GM18868 (cell line): ENCODE results near the gene TMEM135.
"Not testable (repeated sequence)": the region's sequence is repeated elsewhere in the genome, so short reads cannot be mapped to it uniquely, and the experiment has no call there.

Experiments used
- ATAC-seq: cut with Tn5 transposase; IDR thresholded peaks from one replicate; pipeline ENCODE4 v1.9.1; 2021; ENCODE audit warnings: mild to moderate bottlenecking, moderate library complexity; ENCODE audit not compliant: unreplicated experiment

The TMEM135 gene

DNA sequence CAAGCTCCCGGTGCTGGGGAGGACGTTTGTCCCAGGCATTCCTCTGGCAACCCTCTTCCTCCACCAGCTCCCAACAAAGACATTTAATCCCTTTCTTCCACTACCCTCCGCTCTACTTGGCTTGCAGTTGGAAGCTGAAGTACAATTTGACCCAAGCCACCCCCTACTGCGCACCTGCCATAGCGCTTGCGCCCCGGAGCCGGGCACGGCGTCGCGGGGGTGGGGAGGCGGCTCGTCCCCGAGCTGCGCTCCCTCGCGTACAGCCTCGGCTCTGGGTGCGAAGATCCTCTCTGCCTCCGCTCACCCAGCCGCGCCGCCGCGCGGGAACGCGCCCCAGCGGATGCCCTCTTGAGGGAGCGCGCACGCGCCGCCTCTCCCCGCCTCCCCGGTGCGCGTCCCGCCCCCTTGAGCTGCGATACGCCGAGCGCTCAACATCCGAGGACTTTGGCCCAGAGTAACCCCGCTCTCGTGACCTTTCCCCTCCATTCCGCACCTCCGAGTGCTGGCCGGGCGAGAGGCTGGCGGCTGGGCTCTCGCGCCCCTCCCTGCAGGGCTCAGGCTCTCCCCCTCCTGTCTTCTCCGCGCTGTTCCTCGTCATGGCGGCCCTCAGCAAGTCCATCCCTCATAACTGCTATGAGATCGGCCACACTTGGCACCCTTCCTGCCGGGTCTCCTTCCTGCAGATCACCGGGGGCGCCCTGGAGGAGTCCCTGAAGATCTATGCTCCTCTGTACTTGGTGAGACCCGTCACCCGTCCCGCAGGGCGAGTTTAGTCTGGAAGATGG lies at the start of gene TMEM135:
TMEM135 (plus strand) TSS at position 485 of the 785 bp plus-strand sequence; CDS start at position 597, 112 bp downstream.
- ATAC-seq: peak; percentile 94

DNA sequence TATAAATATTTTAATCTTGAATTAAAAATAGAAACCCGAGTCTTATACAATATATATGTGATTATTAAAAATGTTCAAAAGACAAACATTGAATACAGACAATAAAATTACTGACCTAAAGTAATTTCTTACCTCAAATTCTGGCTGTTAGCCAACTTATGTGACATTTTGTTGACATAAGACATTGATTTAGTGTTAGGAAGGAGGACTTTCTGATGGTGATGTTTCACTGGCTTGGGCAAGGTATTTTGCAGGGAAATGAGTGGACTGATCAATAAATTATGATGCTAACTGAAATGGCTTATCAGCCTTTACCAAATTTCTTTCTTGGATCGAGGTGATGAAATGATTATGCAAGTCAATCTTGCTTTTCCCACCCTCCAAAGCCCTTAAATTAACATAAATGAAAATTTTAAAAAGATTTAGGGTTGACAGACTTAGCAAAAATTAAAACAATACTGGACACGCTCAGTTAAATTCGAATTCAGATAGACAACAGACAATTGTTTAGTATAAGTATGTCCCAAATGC lies 49.3 kb upstream of the TMEM135 start:
- no peak for ATAC-seq

DNA sequence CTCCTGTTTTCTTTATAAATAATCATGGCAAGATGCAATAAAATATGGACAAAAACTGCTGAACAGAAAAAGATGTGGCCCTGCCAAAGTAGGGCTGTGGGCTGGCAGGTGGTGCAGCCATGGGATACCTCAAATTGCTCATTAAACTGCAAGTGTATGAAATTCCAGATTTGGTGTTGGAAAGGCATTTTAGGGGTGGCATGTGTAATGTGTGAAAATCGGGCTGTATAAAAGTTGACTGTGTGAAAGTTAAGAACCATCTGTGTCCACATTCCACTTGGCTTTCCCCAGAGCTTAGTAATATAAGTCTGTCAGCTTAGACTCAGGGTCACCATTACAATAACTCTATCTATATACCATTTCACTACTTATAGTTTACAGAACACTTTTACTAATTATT lies 47.7 kb upstream of the TMEM135 start:
- ATAC-seq: no peak

DNA sequence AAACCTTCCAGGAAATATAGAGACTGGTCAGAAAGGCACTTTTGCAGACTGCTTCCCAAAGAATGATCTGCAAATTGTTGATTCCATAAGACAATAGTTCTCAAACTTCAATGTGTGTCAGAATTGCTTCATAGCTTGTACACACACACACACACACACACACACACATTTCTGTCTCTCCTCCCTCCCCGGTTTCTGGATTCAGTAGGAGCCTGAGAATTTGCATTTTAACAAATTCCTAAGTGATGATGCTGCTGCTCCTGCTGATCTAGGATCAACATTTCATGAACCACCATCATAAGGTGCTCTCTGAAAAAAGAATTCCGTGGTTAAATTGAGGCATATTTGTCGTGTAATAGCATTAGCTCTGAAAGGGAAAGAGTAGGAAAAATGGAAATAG lies 47.2 kb upstream of the TMEM135 start:
- no peak for ATAC-seq

DNA sequence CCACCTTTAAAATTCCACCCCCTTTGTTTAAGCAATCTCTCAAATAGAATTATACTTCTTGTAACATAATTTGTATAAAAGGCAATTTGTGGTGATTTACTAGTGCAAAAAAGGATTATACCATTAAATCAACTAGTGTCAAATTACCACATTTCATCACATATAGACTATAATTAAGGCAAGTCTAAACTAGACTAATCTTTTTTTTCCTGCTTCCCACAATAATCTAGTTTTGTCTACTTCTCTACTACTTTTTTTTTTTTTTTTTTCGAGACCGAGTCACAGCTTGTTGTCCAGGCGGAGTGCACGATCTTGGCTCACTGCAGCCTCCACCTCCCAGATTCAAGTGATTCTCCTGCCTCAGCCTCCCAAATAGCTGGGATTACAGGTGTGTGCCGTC lies 46.4 kb upstream of the TMEM135 start:
- ATAC-seq: no peak

DNA sequence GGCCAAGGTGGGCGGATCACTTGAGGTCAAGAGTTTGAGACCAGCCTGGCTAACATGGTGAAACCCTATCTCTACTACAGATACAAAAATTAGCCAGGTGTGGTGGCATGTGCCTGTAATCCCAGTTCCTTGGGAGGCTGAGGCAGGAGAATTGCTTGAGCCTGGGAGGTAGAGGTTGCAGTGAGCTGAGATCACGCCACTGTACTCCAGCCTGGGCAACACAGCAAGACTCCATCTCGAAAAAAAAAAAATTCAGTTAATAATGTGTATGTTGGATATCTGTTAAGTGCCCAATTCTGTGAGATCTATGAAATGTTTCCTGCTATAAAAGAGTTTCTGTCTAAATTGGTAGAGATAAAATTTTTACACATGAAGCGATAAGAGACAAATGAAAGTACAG lies 45.4 kb upstream of the TMEM135 start:
- not testable (repeated sequence) for ATAC-seq

DNA sequence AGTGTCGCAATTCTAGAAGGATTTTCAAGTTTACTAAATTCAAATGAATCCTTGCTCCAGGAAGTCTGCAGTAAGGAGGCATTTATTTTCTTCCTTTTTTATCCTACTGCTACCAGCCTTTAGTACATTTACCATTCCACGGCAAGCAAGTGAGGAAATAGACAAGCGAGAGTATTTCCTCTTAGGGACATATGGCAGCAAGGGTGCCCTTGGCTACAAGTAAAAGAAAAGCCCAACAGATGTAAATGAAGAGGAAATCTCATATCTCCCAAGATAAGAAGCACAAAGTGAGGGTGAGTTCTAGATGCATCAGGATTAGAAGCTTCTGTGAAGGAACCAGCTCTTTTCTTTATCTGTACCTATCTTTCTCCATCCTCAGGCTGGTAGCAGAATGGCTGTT lies 44.7 kb upstream of the TMEM135 start:
- ATAC-seq: no peak

DNA sequence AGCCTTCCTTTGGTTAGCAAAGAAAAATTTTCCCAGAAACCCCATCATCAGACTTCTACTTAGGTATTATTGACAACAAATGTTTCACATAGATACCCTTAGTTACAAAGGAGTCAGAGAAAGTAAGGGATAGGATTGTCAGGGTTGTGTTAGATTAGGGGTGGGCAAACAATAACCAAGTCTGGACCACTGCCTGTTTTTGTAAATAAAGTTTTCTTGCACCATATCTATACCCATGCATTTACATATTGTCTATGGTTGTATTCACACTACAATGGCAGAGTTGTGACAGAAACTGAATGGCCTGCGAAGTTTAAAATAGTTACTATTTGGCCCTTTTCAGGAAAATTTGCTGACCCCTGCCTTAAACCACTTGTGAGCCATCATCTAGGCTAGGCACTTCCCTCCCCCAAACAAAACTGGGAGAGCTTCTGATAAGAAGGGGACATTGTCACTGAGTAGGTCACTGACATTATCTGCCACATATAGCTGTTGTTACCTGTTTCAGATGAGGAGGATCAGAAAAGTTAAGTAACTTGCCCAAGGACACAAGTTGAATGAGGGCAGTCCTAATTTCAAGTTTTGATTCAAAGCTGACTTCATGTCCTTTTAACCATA lies 40.7 kb upstream of the TMEM135 start:
- no peak for ATAC-seq

DNA sequence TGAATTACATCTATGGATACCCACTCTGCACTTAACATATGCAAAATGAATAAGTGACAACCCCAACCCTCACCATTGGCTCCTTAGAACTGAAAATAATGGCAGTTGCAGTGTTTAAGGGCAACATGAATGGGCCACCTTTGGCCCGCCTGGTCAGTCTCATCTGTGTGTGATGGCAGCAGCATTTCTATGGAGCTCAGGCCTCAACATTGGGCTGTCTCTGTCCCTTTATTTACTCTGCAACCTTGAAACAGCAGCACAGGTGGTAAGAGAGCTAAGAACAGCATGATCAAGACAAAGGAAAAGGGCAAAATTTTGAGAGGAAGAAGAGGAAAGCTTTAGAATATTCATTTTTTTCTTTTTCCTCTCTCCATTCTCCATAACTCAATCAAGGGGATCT lies 38.3 kb upstream of the TMEM135 start:
- no peak for ATAC-seq

DNA sequence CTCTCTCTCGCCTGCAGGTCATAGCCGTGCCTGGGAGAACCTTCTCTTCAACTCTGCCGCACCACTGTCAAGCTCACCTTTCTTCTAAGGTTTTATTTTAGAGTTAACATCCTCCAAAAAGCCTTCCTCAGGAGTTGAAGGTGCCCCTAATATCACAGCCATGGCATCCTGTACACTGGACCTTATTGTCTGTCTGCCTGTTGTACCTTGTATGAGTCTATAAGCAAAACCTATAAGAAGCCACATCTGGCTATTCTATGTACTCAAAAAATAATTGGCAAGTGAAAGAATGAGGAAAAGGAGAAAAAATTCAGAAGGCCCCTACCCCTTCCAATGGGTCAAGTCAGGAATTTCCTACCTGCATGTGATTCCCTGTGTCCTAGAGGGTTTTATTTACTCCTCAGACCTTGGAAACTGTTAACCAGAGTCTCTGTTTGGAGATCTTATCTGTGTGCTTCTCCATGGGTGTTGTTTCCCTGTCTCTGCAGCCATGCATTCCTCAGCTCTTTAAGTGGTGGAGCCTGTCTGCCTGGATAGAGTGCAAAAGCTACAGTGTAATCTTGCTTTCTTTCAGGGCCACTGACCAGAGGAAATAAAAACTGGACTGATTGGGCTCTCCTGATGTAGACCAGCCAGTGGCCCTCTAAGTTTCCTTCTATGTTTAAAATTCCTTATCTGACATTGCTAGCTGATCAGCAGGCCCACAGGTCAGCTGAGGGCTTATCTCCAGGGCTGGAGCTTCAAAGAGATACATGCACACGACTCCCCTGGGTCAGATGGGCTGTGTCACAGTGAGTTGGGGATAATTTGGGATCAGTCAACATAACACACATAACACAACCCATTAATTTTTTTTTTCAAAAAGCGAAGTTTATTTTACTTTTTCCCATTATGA lies 37.6 kb upstream of the TMEM135 start:
- ATAC-seq: no peak

DNA sequence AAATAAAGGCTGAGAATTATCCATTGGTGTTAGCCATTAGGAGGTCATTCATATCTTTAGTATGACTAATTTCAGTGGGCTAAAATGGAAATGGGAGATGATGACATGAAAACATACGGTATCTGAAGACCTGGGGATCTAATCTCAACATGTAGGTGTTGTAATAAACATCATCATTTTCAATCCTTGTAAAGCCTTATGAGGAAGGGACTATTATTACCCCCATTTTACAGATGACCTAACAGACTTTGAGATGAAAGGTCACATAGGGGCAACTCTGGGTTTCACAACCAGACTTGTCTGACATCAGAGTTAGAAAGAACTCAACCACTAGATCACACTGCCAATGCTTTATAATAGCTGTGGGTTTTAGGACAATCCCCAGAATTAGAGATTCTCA lies 34.8 kb upstream of the TMEM135 start:
- ATAC-seq: no peak

DNA sequence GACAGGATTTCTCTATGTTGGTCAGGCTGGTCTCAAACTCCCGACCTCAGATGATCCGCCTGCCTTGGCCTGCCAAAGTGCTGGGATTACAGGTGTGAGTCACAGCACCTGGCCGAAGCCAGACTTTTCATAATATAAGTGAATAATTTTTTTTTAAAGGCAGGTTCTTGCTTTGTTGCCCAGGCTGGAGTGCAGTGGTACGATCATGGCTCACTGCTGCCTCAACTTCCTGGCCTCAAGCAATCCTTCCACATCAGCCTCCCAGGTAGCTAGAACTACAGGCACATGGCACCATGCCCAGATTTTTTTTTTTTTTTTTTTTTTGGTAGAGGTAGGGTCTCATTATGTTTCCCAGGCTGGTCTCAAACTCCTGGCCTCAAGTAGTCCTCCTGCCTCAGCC lies 33.5 kb upstream of the TMEM135 start:
- not testable (repeated sequence) for ATAC-seq

DNA sequence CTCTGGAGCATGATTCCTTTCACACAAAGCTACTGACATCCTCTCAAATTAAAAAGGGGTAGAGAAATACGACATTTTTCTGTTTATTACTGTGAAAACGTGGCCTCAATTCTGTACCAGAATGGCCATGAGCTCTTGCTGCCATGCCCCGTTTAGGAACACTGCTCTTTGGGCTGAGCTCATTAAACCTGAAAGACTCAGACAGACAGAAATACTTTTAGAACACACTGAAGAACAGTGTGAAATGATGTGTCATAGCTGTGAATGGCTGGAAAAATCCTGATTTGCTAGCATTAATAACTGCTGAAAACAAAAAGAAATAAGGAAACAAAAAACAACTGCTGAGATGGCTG lies 32.2 kb upstream of the TMEM135 start:
- ATAC-seq: no peak

DNA sequence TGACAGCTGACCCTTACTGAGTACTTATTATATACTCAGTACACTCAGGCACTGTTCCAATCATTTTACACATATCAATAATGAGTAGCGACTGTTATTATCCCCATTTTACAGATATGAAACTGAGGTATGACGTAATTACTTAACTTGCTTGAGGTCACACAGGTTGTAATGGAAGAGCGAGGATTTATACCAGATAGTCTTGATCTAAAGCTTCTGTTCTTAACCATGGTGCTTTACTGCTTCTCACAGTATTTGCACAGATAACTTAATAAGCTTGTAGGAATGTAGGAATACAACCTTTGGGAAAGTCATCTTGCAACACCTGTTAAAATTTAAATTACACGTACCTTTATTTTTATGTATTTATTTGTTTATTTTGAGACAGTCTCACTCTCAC lies 31.7 kb upstream of the TMEM135 start:
- ATAC-seq: no peak

DNA sequence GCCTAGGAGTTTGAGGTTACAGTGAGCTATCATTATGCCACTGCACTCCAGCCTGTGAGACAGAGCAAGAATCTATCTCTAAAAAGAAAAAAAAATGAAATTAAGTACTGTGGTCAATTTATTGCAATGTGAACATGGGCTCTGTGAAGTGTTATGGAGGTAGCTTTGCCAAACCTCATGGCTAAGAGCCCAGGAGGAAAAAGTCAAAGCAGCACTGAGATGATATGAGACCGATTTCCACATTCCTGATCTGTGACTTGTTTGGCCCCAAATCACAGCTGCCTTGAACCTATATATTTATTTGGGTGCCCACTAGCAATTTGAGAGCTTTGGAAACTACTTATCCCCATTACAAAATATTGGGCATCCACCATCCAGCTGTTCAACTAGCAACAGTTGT lies 29.8 kb upstream of the TMEM135 start:
- ATAC-seq: no peak

DNA sequence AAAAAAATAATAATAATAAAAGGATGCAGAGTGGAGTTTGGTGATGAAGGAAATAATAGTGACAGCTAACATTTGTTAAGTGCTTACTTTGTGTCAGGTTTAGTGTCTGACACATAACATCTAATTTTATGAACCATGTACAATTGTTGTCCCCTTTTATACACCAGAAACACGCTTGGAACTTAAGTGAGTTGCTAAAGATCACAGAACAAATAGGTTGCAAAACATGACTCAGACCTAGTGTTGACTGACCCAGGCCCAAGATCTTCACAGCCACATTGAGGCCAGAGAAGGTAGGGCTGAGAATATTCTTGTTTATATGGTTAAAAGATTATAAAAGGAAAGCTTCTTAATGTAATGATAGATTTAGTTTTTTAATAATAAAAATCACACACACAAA lies 25.6 kb upstream of the TMEM135 start:
- no peak for ATAC-seq

DNA sequence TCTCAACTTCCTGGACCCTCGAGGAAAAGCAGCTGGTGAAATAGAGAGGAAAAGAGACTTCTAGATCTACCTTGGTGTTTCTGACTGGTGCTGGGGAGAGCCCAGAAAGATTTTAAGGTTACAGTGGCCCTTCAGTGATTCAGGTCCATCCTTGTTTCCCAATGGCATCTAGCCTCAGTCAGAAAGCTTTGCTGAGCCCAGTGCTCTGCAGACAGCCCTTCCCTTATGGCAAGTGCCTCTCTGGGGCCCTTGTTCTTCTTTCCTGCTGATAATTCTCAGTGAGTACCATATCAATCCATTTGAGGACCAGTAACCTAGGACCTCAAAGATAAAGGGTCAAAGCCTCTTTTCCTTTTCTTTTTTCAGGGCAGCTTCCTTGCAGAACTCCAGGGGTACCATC lies 25.1 kb upstream of the TMEM135 start:
- no peak for ATAC-seq

DNA sequence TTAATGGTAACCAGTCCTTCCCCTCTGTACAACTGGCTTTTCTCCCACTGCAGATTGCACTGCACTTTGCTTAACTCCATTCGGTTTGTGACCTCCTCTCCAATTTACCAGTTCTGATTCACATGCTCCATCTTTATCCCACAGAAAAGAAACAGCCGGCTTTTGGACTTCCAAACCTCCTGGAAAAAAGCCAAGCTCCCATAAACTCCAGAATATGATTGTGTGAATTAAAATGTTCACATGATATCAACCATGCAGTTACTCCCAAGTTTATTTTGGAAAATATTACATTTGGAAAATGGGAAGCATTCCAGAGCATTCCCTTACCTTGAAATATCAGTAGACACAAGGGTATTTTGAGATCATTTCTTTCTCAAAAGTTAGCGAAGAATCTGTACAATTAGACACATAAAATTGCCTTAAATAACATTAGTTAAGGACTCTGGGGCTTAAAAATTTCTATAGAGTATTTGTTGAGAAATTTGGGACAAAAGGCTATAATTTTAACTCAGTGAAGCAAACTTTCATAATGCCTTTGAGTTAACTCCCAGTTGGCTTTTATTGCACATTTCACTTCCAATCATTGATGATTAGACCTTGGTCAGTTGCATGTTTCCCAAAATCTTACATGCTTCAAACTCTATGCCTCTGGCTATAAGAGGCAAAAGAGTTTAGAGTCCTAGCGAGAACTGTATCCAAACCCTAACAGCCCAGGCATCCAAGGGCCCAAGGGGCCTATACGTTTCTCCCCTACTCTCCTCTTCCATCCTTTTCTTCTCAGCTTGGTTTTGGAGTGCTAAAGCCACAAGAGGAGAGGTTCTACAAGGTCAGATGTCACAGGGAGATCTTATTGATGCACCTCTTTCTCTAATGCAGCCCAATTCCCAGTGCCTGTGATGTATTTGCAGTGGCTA lies 23.6 kb upstream of the TMEM135 start:
- ATAC-seq: no peak

DNA sequence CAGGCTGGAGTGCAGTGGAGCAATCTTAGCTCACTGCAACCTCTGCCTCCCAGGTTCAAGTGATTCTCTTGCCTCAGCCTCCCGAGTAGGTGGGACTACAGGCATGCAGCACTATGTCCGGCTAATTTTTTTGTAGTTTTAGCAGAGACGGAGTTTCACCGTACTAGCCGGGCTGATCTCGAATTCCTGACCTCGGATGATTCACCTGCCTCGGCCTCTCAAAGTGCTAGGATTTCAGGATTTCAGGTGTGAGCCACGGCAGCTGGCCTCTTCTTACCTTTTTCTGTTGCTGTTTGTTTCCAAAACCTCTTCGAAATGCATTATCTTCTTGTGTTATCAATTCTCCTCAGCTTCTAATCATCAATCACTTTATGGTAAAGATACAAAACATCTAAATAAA lies 22.1 kb upstream of the TMEM135 start:
- no peak for ATAC-seq

DNA sequence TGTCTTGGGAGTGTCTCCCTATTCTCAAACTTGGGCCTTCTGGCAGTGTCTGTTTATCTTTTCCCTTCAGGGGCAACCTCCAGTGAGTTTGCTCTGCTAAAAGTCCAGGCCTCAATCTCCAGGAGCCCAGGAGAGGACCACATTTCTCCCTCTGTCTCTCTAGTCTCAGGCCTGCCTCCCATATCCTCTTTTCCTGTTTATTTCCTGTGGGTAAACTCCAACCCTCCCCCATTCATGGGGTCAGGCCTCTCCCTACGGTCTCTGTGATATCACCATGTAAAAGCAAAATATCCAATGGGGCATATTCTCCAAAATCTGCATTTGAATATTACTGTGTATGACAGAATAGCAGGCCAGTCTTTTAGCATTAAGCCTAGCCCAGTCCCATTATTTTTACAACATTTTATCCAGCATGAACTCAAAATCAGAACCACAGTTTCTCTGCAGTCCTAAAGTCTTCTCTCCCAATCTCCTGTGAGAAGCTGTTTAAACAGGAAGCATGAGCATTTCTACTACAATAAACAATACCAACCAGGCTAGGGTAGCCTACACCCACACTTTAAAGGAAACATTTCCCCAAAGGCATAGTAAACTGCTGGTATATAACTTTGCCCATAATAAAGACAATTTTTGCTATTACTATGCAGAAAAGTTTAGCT lies 18.0 kb upstream of the TMEM135 start:
- no peak for ATAC-seq
